Melanocyte of skin (primary cell): ENCODE measurements around the gene POLR1D. TPM values are rescaled to one million over a fixed set of nuclear protein-coding genes. Genes with fewer than 3 reads are reported as not detected.

Source experiments
- total RNA-seq, 2 donors: library from RNA; depleted of rRNA; stranded (reverse); fragments of >200 nt; gene quantifications; 2 replicates each; pipeline ENCODE4 v1.2.3, GENCODE V29; 2012

The POLR1D gene, protein sequence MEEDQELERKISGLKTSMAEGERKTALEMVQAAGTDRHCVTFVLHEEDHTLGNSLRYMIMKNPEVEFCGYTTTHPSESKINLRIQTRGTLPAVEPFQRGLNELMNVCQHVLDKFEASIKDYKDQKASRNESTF
- 100 to 1,000 TPM in 1 of 2 donors, 10 to 100 TPM in 1; 63.3 to 140 TPM for total RNA-seq

DNA sequence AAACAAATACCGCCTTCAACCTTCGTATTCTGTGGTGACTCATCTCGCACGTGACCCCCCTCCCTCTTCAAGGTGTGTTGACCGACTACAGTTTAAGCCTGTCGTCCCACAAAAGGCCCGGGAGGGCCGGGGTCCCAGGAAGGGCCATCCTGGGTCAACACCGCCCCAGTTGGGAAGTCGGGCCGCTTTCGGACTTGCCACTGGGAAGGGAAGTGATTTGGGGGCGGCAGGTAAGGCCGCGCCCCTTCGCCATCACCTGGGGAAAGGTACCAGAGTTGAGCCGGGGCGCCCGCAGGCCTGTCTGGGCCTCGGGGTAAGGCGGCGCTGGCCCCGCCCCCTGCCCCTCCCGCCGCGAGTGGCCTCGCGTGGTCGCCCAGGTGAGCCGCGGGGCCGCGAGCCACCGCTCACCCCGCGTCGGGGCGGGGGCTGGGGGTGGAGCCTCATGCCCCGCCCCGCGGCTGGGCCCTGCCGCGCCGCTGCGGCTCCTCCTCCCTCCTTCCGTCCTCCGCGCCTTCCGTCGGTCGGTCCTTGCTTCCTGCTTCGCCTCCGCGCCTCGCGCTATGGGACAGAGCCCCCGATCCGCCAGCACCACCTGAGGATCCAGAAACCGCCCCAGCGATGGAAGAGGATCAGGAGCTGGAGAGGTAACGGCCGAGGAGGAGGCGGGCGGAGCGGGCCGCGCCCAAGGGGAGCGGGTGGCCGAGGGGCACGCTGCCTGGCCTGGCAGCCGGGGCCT, at the start of gene POLR1D:
Gene POLR1D, plus strand, starts transcription at position 527 of the 736 bp plus-strand sequence. Its CDS starts 92 bp downstream, at position 619.

DNA sequence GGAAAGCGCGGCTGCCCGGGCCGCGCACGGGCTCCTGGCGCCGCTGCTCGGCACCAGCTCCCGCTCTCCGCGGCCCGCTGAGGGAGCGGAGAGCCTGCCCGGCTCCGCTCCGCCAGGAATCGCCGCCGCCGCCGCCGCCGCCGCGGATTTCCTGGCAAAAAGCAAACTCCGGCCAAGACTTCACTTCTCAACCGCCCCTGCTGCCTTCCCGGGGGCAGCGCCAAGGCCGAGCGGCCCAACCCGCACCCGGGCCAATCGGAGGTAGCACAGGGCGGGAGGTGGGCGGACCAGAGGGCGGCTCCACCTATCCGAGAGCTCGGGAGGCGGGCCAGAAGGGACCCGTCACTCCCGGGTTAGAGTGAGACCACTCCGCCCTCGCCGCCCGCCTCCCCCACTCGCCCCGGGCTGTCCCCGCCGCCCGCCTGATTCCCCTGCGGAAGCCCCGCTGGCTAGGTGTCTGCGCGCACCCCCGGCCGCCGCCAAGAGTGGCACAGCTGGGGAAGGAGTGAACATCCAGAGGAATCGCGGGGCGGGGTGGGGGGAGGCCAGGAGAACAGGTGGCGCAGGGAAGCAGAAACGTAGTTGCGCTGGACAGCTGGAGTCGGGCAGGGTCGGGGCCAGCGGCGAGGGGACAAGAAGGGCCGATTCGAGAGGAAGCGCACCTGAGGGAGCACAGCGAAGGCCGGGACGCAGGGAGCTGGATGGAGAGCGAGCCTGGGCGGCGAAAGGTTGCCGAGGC, 1.1 kb upstream of the POLR1D start, which contains the start of gene LNX2:
Gene LNX2, minus strand, starts transcription at position 153 of the 739 bp plus-strand sequence. CDS start 38,826 bp downstream, outside the sequence.

Other genes with a start within 250 kb of the POLR1D start
- gene GTF3A, start 197.3 kb upstream of the POLR1D start, total RNA-seq = 100 to 1,000 TPM; 101 to 116 TPM
- gene MTIF3, start 171.3 kb upstream of the POLR1D start, total RNA-seq = 10 to 100 TPM; 67.9 to 75.4 TPM
- 10 to 100 TPM; 15.8 to 19.3 TPM for gene LNX2, start 1.4 kb upstream of the POLR1D start, total RNA-seq
- not detected for gene GSX1, start 170.6 kb downstream of the POLR1D start, total RNA-seq